PFSK-1 (cell line): ENCODE data around the gene ST7.

Experiments
- POLR2AphosphoS5 ChIP-seq: IDR thresholded peaks from 2 replicates; pipeline ENCODE4 v1.6.1; 2012; ENCODE audit warnings: low read depth, mild to moderate bottlenecking, control low read depth, low read length, moderate library complexity
- TAF1 ChIP-seq: IDR thresholded peaks from 2 replicates; pipeline ENCODE4 v1.6.1; 2012; ENCODE audit warnings: low read length, control low read depth, borderline replicate concordance; ENCODE audit not compliant: insufficient read depth
- TF ChIP-seq, protein P1 (sequence below), 2 experiments: IDR thresholded peaks; 2 replicates each; pipeline versions ENCODE4 v1.6.1 to v1.8.0; 2011 to 2012; ENCODE audit warnings: low read depth in 2 of 2, low read length in 2 of 2, control low read depth in 1 of 2, inconsistent platforms in 1 of 2, mild to moderate bottlenecking in 1 of 2, moderate library complexity in 1 of 2; ENCODE audit not compliant: insufficient read depth in 1 of 2

GRCh38 chr7:117017702-117018266, 64.5 kb downstream of the ST7 start:
- TF ChIP-seq POLR2AphosphoS5 (no peak), TAF1 (no peak)
- TF ChIP-seq, protein P1, sequence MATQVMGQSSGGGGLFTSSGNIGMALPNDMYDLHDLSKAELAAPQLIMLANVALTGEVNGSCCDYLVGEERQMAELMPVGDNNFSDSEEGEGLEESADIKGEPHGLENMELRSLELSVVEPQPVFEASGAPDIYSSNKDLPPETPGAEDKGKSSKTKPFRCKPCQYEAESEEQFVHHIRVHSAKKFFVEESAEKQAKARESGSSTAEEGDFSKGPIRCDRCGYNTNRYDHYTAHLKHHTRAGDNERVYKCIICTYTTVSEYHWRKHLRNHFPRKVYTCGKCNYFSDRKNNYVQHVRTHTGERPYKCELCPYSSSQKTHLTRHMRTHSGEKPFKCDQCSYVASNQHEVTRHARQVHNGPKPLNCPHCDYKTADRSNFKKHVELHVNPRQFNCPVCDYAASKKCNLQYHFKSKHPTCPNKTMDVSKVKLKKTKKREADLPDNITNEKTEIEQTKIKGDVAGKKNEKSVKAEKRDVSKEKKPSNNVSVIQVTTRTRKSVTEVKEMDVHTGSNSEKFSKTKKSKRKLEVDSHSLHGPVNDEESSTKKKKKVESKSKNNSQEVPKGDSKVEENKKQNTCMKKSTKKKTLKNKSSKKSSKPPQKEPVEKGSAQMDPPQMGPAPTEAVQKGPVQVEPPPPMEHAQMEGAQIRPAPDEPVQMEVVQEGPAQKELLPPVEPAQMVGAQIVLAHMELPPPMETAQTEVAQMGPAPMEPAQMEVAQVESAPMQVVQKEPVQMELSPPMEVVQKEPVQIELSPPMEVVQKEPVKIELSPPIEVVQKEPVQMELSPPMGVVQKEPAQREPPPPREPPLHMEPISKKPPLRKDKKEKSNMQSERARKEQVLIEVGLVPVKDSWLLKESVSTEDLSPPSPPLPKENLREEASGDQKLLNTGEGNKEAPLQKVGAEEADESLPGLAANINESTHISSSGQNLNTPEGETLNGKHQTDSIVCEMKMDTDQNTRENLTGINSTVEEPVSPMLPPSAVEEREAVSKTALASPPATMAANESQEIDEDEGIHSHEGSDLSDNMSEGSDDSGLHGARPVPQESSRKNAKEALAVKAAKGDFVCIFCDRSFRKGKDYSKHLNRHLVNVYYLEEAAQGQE (IDR thresholded peaks at IDR 0.05; ENCODE audit: insufficient read depth in 1 of 2, low read depth in 2 of 2, low read length in 2 of 2), result no peak
